GM18520 (cell line): ENCODE data around the gene SST.

Experiments used
- ATAC-seq: cut with Tn5 transposase; IDR thresholded peaks from one replicate; pipeline ENCODE4 v1.9.1; 2021; ENCODE audit not compliant: unreplicated experiment

SST gene

DNA sequence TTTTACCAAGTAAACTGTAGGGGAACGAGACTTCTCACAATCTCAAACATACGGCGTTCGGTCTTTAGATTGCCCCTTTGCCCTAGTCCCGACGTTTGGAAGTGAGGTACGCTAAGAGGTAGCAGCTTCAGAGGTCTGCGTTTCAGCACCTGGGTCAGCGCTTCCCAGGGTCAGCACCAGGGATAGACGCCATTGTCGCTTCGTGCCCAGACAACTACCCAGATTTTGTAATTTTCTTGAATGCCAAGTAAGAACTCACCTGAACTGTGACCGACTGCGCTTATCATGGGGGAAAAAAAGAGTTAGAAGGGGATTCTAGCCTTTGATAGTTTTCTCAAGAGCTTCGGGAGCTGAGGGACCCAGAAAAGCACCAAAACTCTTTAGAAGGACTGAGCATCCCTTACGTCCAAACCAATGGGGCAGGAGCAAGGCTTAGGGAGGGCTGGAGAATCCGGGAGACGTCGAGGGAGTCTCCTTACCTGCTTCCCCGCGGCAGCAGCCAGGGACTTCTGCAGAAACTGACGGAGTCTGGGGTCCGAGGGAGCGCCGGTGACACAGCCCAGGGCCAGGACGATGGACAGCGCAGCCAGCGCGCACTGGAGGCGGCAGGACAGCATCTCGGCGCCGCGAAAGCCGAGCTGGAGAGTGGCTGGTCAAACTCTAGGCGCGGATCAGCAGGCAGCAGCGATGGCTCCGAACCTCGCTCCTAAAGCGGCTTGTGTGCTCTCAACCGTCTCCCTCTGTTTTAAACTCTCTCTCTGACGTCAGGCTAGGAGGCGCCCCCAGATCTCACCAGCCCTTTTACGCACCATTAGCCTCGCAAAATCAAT lies at the start of gene SST:
SST (minus strand) TSS at position 720 of the 830 bp plus-strand sequence; CDS start at position 617, 103 bp downstream.
- ATAC-seq = no peak

DNA sequence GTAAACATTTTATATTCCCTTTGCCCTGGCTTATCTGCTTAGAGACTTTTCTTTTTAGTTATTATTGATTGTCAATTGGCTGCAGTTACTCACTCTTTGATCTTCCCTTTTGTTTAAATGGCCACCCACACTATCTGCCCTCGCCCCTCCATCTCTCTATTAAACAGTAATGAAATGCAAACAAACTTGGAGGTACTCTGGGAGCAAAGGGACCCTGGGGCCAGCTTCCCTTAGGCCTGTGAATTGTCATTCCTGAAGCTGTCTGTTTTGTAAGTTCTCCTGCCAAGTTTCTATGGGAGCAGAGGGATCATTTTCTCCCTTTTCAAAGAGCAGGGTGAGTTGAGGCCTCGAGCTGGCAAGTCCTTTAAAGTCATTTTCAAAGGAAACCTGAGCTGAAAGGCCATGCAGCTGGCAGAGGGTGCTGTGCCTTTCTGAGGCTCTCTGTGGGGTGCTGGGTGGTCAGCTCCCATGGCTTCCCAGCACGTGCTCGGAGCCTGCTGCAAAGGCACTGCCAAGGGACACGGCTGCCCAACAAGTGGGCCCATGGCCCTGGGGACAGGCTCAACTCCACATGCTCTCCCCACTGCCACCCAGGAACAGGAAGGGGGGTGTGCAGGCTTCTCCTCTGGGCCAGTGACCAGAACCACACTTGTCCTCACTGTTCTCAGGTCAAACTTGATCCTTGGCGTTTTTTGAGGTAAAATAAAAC lies 49.6 kb upstream of the SST start:
- no peak for ATAC-seq

DNA sequence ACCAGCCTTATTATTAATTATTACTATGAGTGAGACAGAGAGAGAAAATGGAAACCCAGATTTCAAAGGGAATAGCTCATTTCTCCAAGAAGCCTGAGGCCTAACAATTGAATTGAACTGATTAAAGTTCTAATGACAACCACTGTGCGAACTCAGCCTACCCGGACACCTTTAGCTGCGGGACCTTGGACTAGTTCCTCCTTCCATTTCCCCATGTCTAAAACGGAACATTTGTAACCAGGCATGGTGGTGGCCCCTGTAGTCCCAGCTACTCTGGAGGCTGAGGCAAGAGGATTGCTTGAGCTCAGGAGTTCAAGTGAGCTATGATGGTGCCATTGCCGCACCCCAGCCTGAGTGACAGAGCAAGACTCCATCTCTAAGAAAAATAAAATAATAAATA lies 48.6 kb upstream of the SST start:
- no peak for ATAC-seq

DNA sequence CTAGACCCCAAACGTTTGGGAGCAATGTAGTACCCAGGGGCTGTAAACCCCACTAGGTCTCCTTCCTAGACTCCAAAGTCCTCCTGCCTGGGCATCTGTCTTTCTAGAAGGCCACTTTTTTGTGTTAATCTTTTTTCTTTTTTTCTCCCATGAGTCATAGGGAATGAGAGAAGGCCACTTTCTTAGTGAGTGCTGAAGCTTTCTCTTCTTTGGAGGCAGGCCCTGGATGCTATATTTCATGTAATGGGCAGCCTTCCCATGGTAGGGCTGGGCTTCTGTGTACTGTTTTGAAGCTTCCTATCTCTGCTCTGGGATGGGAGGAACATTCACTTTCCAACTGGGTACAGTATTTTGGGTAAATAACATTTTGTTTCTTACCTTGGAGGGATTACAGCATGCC lies 47.4 kb upstream of the SST start:
- ATAC-seq = no peak

DNA sequence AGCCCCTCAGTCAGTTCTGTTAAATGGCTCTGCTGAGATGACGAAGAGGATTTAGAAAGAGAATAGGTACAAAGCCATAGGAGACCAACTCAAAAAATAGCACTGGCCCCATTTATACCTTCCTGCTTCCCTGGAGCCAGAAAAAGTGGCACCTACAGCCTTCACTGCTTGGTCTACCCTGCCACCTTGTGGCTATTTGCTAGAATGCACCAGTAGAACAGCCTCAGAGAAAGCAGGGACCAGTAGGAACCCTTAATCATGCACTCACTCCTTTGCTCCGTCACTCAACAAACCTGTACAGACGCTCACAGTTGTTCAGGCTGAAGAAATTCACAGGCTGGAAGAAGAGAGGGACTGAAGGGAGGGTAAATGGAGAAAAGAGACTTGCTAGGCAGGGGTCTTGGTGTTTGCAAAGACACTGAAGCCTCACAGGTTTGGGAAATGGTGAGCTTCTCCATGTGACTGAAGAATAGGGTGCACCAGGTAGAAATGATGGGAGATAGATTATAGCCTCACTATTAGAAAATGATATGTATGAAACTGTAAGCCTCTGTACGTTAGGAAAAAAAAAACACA lies 44.3 kb upstream of the SST start:
- ATAC-seq = peak; percentile 76

DNA sequence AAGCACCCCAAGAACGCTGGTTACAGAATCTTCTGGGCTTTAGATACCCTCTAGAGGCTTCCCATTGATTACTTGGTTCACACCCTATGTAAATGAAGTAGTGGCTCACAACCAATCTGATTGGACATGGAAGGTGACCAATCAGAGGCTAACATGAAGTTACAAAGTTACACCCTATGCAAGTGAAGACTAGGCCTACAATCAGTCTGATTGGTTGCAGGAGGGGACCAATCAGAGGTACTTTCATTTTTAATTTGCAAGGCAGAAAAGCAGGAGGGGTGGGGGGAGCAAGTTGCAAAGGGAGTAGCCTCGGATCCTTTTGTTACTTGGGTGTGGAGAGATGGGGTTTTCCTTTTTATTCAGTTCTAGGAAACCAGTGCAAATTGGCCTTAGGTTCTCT lies 43.3 kb upstream of the SST start:
- ATAC-seq = no peak

DNA sequence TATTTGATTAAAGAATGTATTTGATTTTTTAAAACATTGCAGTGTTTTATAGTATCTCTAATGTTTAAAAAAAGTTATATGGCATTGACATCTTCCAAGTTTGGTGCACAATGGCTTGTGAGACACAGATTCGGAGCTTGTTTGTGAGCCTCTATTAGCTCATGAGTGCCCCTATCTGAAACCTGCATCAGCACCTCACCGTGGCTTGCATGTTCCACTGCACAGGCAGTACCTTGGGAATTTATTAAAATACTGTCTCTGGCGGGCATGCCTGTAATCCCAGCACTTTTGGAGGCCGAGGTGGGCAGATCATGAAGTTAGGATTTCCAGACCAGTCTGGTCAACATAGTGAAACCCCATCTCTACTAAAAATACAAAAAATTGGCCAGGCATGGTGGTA lies 39.0 kb upstream of the SST start:
- no peak for ATAC-seq

DNA sequence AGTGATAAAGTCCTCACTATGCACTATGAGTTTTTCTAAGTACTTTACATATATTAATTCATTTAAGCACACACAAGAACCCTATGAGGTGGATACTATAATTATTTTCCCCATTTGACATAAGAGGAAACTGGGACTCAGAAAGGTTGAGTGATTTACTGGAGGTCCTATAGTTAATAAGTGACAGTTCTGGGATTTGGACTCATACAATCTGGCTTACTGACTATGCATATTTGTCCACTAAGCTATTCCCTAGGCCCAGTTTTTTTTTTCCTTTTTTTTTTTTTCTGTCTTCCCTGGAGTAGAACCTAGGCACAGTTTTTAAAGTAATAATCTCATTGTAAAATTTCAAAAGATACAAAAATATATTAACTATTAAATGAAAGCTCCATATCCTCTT lies 38.5 kb upstream of the SST start:
- ATAC-seq = no peak

DNA sequence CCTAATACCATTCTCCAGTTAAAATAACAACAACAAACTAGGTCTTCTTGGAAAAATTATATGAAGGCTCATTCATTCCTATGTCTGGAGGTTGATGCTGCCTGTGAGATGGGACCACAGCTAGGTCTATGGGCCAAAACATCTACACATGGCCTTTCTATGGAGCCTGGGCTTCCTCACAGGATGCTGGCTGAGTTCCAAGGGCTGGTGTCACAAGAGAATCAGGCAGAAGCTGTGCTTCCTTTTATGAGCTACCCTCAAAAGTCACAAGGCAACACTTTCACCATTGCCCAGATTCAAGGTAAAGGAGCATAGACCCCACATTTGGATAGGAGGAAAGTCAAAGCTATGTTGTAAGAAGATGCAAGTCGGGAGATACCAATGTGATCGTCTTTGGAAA lies 36.8 kb upstream of the SST start:
- no peak for ATAC-seq

DNA sequence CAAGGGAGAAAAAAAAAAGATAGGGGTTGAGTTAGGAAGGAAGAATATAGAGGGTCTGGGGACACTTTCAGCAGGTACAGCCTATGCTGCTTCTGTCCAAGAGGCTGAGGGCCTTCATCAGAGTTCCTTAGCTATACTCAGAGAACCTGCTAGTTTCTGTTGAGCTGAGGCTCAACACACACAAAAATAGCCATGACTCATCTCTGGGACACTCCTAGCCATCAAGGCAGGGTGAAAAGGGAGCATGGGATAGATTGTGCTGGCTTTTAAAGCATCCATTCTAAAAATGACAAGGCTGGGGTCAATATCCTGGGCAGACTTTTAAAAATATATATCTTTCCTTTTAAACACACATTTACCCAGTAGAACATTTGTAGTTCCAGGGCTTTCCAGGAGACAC lies 35.0 kb upstream of the SST start:
- no peak for ATAC-seq

DNA sequence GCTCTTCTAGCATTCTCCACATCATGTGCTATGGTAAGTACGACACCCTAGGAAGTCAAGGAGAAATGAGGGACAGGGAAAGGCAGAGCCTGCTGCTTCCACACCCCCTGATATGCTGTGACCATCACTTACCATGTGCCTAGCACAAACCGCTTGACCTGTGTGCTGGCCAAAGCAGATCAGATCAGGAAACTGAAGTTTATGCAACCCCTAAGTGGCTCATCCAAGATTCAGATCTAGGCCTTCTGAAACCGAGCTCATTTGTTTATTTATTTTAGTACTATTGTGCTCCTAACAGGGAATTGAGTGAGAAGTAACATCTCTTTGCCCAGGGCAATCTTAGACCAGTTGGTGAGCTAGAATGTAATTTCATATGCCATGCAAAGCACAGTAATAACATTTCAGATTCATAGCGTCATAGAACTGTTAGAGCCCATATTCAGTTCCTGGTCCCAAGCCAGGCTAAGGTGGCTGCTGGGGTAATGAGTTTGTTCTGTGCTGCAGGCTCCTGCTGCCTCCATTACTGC lies 32.4 kb upstream of the SST start, which contains the start of gene RTP2:
RTP2 (minus strand) TSS at position 51 of the 527 bp plus-strand sequence. CDS start 429 bp downstream, outside the sequence.
- no peak for ATAC-seq

DNA sequence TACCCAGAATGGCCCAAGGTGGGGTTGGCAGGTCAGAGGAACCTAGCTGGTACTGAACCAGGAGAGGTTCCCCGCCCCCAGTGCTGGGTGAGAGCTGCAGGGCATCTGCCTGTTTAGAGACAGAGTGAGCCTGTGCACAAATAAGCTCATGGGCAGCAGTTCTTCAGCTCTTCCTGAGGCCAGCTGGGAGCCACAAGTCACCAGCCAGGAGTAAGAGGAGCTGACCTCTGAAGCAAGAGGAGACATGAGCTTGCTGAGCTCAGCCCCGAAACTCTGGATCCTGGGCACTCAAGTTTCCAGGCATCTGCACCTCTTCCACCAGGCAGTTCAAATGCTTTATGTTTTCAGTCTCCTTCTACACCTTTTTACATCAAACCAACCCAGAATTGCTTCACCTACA lies 30.1 kb upstream of the SST start:
- ATAC-seq = no peak

DNA sequence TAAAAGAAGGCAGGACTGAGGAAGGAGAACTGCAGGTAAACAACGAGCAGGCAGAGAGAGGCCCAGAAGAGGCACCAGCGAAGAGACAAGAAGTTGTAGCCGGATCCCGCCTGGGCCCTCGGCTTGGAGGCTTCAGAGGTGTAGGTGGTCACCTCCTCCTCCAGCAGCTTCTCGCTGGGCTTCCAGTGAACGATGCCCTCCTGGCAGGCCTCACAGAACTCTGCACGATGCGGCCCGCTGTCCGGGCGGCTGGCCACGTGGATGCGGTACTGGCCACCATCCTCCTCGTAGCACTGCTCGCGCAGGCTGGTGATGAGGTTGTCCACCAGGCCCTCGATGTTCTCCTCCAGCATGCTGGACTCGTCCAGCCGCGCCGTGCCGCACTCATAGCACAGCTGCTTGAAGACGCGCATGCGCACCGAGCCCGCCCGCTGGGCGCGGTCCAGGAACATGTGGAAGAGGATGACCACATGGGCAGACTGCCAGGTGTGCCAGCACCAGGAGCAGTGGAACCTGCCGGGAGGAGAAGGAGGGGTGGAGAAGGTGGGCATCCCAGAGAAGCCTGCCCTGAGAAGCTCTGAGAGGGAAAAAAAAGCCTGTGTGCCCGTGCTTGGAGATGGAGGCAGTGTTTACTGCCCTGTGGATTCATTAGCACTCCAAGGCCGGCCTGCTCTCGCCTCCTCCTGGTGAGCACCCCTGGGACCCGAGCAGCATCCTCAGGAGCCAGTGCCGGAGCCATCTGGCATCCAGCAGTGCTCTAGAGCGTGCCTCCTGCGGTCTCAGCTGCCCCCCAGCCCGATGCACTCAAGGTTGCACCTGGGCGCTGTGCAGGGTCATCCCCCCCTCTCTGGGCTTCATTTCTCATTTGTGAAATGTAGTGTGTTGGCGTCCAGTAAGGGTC lies 28.6 kb upstream of the SST start:
- ATAC-seq = no peak

DNA sequence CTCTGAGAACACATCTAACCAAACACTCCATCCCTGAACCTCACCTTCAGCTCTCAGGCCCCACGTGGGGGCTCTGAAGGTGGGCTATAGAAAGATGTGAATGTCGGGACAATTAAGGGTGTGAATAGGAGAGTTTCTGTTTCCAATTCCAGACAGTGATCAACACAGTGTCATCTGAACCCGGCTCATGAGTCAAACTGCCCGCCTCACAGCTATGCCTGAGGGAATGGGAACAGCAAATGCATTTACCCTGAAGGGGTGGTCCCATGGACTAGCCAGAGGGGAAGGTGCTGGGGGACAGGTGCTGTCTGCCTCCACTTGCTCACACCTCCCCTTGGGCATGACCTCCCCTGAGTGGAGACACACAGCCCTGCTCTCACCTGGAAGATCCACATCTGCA lies 25.8 kb upstream of the SST start:
- ATAC-seq = no peak

DNA sequence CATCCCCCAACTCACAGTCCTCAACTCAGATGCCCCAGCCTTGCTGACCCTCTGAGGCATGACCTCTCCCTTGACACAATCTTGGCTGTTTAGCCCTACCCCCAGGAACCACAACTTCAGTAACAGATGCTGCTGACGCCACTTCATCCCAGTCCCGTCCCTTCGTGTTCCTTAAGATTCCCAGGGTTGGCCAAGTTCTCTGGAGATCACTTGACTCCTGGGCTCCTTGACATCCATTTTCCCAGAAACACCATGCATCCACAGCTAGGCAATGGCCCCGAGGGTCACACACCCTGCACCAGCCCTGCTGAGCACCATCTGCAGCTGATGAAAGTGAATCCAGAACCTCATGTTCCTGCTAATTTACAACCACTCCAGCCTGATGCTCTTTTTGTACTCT lies 25.3 kb upstream of the SST start:
- no peak for ATAC-seq

DNA sequence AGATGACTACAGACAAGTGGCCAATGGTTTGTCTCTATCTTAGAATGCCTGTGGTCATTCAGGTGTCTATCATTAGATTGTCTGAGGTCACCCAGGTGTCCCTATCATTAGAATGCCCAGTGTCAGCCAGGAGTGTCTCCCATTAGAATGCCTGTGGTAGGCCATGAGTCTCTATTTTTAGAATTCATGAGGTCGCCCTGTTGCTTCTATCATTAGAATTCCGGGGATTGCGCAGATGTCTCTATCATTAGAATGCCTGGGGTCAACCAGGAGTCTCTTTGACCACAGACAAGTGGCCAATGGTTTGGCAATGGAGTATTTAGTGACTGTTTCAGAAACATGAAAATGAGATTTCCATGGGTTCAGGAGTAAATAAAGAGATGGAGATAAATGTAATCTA lies 24.6 kb upstream of the SST start:
- ATAC-seq = no peak

DNA sequence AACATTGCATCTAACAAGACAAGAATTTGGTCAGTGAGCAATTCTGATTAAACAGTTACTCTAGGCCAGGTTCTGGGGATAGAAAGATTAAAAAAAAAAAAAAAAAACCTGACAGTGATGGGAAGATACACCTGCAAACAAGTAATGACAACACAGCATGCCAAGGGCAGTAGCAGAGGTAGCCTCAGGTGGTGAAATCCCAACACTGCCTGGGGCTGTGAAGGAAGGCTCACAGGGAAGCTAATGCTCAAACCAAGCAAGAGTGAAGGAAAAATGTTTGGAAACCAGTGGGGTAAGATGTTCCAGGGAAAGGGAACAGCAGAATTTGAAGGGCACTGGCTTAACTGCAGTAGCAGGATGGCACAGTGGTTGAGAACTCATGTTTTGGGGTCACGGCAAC lies 23.2 kb upstream of the SST start:
- ATAC-seq = no peak

DNA sequence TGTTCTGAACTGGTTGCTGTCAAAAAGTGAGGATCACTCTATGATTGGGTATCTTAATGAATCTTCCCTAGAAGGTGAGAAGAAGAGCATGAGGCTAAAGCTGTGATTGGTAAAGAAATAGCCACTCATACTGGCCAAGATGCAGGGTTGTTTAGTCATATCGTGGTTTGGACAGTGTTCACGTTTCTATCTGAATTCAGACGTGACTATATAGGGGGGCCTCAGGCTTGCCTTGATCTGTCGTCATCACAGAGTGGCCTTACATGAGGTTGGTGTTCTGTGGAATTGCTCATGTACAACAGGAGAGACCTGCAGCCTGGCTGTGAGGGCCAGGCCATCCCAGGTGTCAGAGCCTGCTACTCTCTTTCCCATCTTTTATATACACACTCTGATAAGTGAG lies 19.8 kb upstream of the SST start:
- ATAC-seq = no peak

DNA sequence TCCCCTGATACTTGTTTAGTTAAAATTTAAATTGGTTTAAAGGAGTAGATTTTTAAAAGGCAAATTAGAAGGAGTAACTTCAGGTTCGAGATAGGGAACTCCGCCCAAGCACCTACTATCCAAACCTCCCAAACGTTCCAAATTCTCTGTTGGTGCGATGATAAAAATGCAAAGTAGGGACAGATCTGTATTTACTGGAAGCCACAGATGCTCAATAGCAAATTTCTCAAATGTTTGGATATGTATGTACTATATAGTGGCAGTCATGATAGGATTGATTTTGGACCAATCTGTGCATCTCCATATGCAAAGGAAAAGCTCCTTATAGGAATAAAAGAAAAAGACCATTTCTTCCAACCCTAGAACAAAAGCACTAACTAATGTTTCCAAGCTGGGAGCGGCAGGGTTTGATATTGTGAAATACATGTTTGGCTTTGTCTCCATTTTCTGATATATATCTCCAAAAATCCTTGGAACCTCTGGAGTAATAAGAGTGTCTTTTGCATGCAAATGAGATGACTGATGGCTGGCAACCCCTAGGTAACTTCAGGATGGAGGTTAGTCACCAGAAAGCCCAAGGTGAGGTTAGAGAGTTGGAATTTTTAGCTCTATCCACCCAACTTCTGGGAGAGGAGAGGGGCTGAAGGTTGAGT lies 16.6 kb upstream of the SST start:
- ATAC-seq = no peak

DNA sequence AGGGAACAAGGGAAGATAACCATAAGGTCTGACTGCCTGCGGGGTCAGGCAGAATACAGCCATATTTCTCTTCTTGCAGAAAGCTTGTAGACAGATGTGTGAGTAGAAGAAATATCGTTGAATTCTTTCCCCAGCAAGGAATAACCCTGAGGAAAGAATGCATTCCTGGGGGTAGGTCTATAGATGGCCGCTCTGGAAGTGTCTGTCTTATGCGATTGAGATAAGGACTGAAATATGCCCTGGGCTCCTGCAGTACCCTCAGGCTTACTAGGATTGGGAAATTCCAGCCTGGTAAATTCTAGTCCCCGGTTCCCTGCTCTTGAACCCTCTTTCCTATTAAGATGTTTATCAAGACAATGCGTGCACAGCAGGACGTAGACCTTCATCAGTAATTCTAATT lies 15.8 kb upstream of the SST start:
- no peak for ATAC-seq
